Measurements from ENCODE around the gene TRAPPC11. TPM values are rescaled to one million over a fixed set of nuclear protein-coding genes. Genes with fewer than 3 reads are reported as not detected.

TRAPPC11 gene
- total and polyA plus RNA-seq, 9 of the 15 experiments (the other 6 are each of a cell fraction or from before 2014, with no cell fraction given) = 11.6 to 49.0 (median 28.7) TPM

DNA sequence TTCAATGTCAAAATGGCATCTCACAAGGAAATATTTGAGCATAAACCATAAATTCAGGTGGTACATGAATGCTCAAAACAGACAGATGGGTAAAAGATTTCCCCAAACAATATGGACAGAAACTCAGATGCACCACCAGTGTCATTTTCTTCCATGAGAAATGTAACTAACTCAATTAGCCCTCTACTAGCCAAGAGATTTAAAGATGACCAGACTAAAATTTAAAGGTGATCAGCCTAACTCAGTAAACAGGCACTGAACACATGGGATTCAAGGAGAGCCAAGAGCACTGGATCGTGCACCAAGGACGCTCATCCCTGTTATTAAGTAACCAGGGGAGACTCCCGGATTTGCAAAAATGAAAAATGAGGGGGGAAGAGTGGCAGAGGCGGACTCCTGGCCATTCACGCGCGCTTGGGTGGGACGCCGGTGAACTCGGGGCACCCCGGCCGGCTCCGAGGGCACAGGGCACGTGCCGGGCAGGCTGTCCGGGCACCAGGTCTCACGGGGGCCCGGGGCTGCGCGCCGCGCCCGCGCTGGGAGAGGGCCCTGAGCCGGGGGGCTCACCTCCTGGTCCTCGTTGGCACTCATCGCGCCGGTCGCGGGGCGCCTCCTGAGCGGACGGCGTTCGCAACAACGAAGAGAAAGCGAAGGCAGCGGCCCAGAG lies 598 bp upstream of the TRAPPC11 start (continued):
- no peak for TF ChIP-seq ERF (CRISPR knock-in tag; IDR thresholded peaks at IDR 0.05)
- TF ChIP-seq CHD1 (IDR thresholded peaks at IDR 0.05; ENCODE audit: low read length) = peak; percentile 32
- no peak for TF ChIP-seq ZNF184 (CRISPR knock-in tag; IDR thresholded peaks at IDR 0.05)
- no peak for TF ChIP-seq MBD2 (IDR thresholded peaks at IDR 0.05; ENCODE audit: borderline replicate concordance, low read depth)
- TF ChIP-seq OTX1 (CRISPR knock-in tag; IDR thresholded peaks at IDR 0.05) = no peak
- peak; percentile 76 for TF ChIP-seq HMBOX1 (IDR thresholded peaks at IDR 0.05)
- TF ChIP-seq ZNF277 (CRISPR knock-in tag; IDR thresholded peaks at IDR 0.05; ENCODE audit: borderline replicate concordance) = no peak
- TF ChIP-seq NONO (IDR thresholded peaks at IDR 0.05; ENCODE audit: low read depth in 2 of 2, low read length in 1 of 2) = peak; percentile 27 to 62; a peak in 1 of 4 replicates
- no peak for TF ChIP-seq ZNF707 (CRISPR knock-in tag; conservative IDR thresholded peaks at IDR 0.05)
- TF ChIP-seq ZNF764 (CRISPR knock-in tag; IDR thresholded peaks at IDR 0.05; ENCODE audit: low read depth) = no peak
- no peak for TF ChIP-seq ZNF165 (CRISPR knock-in tag; IDR thresholded peaks at IDR 0.05; ENCODE audit: borderline replicate concordance)
- no peak for TF ChIP-seq CAMTA2 (CRISPR knock-in tag; conservative IDR thresholded peaks at IDR 0.05)
- TF ChIP-seq GATA2 (CRISPR knock-in tag; IDR thresholded peaks at IDR 0.05) = no peak
- no peak for TF ChIP-seq POLR2B (IDR thresholded peaks at IDR 0.05; ENCODE audit: low read depth, partially characterized antibody)
- no peak for TF ChIP-seq SAFB (IDR thresholded peaks at IDR 0.05; ENCODE audit: borderline replicate concordance, low read depth, low read length)
- TF ChIP-seq ZBTB1 (CRISPR knock-in tag; IDR thresholded peaks at IDR 0.05; ENCODE audit: borderline replicate concordance, low read depth) = peak; percentile 45; the same call in 1 of the 2 replicates
- TF ChIP-seq SPI1 (IDR thresholded peaks at IDR 0.05; ENCODE audit: borderline replicate concordance, low read depth, low read length) = no peak
- TF ChIP-seq BCOR (IDR thresholded peaks at IDR 0.05) = no peak
- no peak for TF ChIP-seq LEF1 (IDR thresholded peaks at IDR 0.05)
- no peak; the same call in 1 of the 2 replicates for TF ChIP-seq CBX1 (IDR thresholded peaks at IDR 0.05; ENCODE audit: low read depth)
- no peak for TF ChIP-seq FOXK1 (CRISPR knock-in tag; IDR thresholded peaks at IDR 0.05; ENCODE audit: borderline replicate concordance)
- no peak for TF ChIP-seq TSC22D4 (tag; IDR thresholded peaks at IDR 0.05)
- TF ChIP-seq BHLHE40 (IDR thresholded peaks at IDR 0.05; ENCODE audit: low read length) = peak; percentile 52
- peak; percentile 79 for TF ChIP-seq RBBP5 (IDR thresholded peaks at IDR 0.05; ENCODE audit: borderline replicate concordance, insufficient read depth, low read length, poor library complexity, severe bottlenecking)
- TF ChIP-seq SAFB2 (IDR thresholded peaks at IDR 0.05; ENCODE audit: borderline replicate concordance, low read depth, low read length, severe bottlenecking) = no peak
- TF ChIP-seq KDM5B (IDR thresholded peaks at IDR 0.05; ENCODE audit: insufficient replicate concordance, low read depth, low read length) = peak; percentile 72
